Measurements from ENCODE around the gene IFI30.

DNA sequence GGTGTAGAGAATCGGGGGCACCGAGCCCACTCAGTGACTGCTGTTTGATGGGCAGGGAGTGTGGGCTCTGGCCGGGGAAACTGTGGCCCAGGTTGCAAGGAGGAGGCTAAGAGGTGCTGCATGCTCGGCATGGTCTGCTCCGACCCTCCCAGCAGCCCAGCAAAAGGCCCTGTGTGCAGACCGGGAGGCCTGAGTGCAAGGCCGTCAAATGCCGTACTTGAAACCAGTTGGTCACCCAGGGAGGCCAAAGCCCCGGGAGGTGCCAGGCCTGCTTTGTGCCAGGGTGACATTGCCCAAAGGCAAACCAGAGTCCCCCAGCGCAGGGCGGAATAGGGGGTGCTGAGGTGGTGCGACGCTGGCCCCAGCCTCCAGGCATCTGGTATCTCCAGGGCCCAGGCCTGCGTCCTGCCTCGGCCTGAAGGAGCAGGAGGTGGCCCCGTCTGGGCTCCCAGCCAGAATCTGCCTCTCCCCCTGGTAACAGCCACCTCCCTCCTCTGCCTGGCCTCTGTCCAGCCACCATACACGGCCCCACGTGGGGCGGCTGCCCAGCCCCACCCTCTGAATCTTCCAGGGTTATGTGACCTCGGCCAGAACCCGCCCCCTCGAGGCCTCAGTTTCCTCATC lies 16.7 kb upstream of the IFI30 start:
- TF ChIP-seq, protein P1, sequence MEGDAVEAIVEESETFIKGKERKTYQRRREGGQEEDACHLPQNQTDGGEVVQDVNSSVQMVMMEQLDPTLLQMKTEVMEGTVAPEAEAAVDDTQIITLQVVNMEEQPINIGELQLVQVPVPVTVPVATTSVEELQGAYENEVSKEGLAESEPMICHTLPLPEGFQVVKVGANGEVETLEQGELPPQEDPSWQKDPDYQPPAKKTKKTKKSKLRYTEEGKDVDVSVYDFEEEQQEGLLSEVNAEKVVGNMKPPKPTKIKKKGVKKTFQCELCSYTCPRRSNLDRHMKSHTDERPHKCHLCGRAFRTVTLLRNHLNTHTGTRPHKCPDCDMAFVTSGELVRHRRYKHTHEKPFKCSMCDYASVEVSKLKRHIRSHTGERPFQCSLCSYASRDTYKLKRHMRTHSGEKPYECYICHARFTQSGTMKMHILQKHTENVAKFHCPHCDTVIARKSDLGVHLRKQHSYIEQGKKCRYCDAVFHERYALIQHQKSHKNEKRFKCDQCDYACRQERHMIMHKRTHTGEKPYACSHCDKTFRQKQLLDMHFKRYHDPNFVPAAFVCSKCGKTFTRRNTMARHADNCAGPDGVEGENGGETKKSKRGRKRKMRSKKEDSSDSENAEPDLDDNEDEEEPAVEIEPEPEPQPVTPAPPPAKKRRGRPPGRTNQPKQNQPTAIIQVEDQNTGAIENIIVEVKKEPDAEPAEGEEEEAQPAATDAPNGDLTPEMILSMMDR (IDR thresholded peaks at IDR 0.05), result no peak
- TF ChIP-seq POLR2A (IDR thresholded peaks at IDR 0.05) (no peak), POLR2AphosphoS5 (IDR thresholded peaks at IDR 0.05; ENCODE audit: insufficient read depth in 1 of 2, low read depth in 1 of 2) (peak; percentile 30 to 45)
